K562 (cell line): ENCODE measurements around the gene ZNF407. TPM values are rescaled to one million over a fixed set of nuclear protein-coding genes. Genes with fewer than 3 reads are reported as not detected.
A peak's percentile ranks its signal among the peaks of the same experiment; 100 is the strongest.

Source experiments
- ATAC-seq: fragments of 200-7000 bp; cut with Tn5 transposase; 3 replicates; pipeline ENCODE4 v1.9.1; 2020; ENCODE audit warnings: moderate library complexity
- BruUV-seq: library from RNA; stranded (reverse); fragments of 400-500 nt; replicated peaks from 2 replicates; lab custom pipeline; 2021; lab: Mats Ljungman, UMichigan
- CTCF ChIA-PET: fragments of 300-600 bp; formaldehyde crosslinking; extraction: SDS; loops from one replicate; lab custom pipeline; 2021; ENCODE audit warnings: low intra/inter-chr PET ratio; lab: Yijun Ruan, JAX
- POLR2A ChIA-PET: fragments of 300-600, 350-650 bp; sonication (Branson Sonifier 250); formaldehyde crosslinking; extraction: SDS; loops from one replicate; lab custom pipeline; 2021; ENCODE audit warnings: antibody characterized with exemption, inconsistent platforms; lab: Yijun Ruan, JAX
- DNase-seq, 4 experiments: peaks; one replicate each; pipeline versions ENCODE4 v3.0.0 to v3.0.0-alpha.2; 2011 to 2018; ENCODE audit warnings: low spot score in 3 of 4, mixed read lengths in 3 of 4; ENCODE audit errors: extremely low read depth in 1 of 4
- FAIRE-seq: peaks from 2 replicates; lab custom pipeline; 2011; peaks lifted over from hg19 to GRCh38; lab: Jason Lieb, UNC
- H2AFZ ChIP-seq: 2 replicates; pipeline ENCODE4 v1.6.0; 2011; ENCODE audit warnings: low read depth, low read length, control low read depth, inconsistent platforms
- H3K27ac ChIP-seq: fragments of 200-600 bp; 3 replicates; pipeline ENCODE4 v1.8.0; 2011; ENCODE audit warnings: low read depth, mild to moderate bottlenecking, control low read depth, inconsistent platforms, low read length, moderate library complexity, mixed read lengths; ENCODE audit errors: extremely low read depth
- H3K27me3 ChIP-seq, 2 experiments: fragments of 300-600 bp in 1 of 2; 2 replicates in 1 of 2; 3 replicates in 1 of 2; pipeline versions ENCODE4 v1.6.0 to v1.8.0; 2011; ENCODE audit warnings: inconsistent platforms in 2 of 2, low read length in 2 of 2, mild to moderate bottlenecking in 1 of 2, mixed read lengths in 1 of 2, moderate library complexity in 1 of 2; ENCODE audit not compliant: control insufficient read depth in 2 of 2, insufficient read depth in 2 of 2
- H3K36me3 ChIP-seq: fragments of 300-600 bp; 3 replicates; pipeline ENCODE4 v1.8.0; 2011; ENCODE audit warnings: mild to moderate bottlenecking, low read length, inconsistent platforms; ENCODE audit not compliant: control insufficient read depth, insufficient read depth
- H3K4me1 ChIP-seq, 2 experiments: fragments of 200-600 bp in 1 of 2; replicated peaks in 1 of 2; 2 replicates in 1 of 2; 3 replicates in 1 of 2; pipeline versions ENCODE4 v1.5.1 to v1.8.0; 2011; ENCODE audit warnings: inconsistent platforms in 2 of 2, low read length in 2 of 2, mild to moderate bottlenecking in 1 of 2, mixed read lengths in 1 of 2, moderate library complexity in 1 of 2; ENCODE audit not compliant: control insufficient read depth in 2 of 2, insufficient read depth in 2 of 2
- H3K4me2 ChIP-seq: 2 replicates; pipeline ENCODE4 v1.6.1; 2011; ENCODE audit warnings: low read length, control low read depth, inconsistent platforms, mixed read lengths; ENCODE audit not compliant: insufficient read depth
- H3K4me3 ChIP-seq: fragments of 200-600 bp; sonication (generic), shearing (Covaris generic); 2 replicates; pipeline ENCODE4 v1.5.1; 2016; ENCODE audit warnings: control low read depth, inconsistent platforms
- H3K79me2 ChIP-seq: fragments of 200-600 bp; 3 replicates; pipeline ENCODE4 v1.8.0; 2011; ENCODE audit warnings: low read length, inconsistent platforms; ENCODE audit not compliant: control insufficient read depth, insufficient read depth
- H3K9ac ChIP-seq, 2 experiments: 2 replicates each; pipeline versions ENCODE4 v1.6.0 to v1.6.1; 2011; ENCODE audit warnings: low read depth in 2 of 2, low read length in 2 of 2, control low read depth in 1 of 2, inconsistent platforms in 1 of 2, mild to moderate bottlenecking in 1 of 2, mixed read lengths in 1 of 2; ENCODE audit not compliant: insufficient read depth in 1 of 2
- H3K9me1 ChIP-seq: one replicate; pipeline ENCODE4 v1.6.0; 2011; ENCODE audit warnings: inconsistent platforms, mild to moderate bottlenecking, low read length, moderate library complexity; ENCODE audit not compliant: control insufficient read depth, insufficient read depth
- H3K9me3 ChIP-seq: replicated peaks from 2 replicates; pipeline ENCODE4 v1.5.1; 2011; ENCODE audit warnings: low read depth, low read length, inconsistent platforms; ENCODE audit not compliant: control insufficient read depth, insufficient read depth
- H4K20me1 ChIP-seq: replicated peaks from 2 replicates; pipeline ENCODE4 v1.6.1; 2011; ENCODE audit warnings: low read length, inconsistent platforms, mixed read lengths; ENCODE audit not compliant: control insufficient read depth, insufficient read depth
- CEBPB ChIP-seq: fragments of 450-650 bp; IDR thresholded peaks from 2 replicates; pipeline ENCODE4 v1.6.1; 2016; ENCODE audit warnings: missing genetic modification characterization, missing compliant biosample characterization
- CXXC5 ChIP-seq: fragments of 250-450 bp; sonication (Bioruptor Pico); IDR thresholded peaks from 2 replicates; pipeline ENCODE4 v1.8.0; 2022; ENCODE audit warnings: inconsistent platforms, mild to moderate bottlenecking, moderate library complexity
- NR2C1 ChIP-seq, 2 experiments: fragments of 450-650 bp; IDR thresholded peaks; 2 replicates each; pipeline ENCODE4 v1.6.1; 2017; ENCODE audit warnings: mild to moderate bottlenecking in 2 of 2, antibody characterized with exemption in 1 of 2, inconsistent platforms in 1 of 2, missing compliant biosample characterization in 1 of 2, missing genetic modification characterization in 1 of 2
- RBM25 ChIP-seq: fragments of 200-400 bp; formaldehyde crosslinking; IDR thresholded peaks from 2 replicates; pipeline ENCODE4 v1.6.1; 2018; ENCODE audit warnings: low read length, low read depth, moderate library complexity; ENCODE audit not compliant: severe bottlenecking
- SAP30 ChIP-seq: fragments of 200-600 bp; sonication (generic); IDR thresholded peaks from 2 replicates; pipeline ENCODE4 v1.6.1; 2012; ENCODE audit warnings: borderline replicate concordance, low read depth, mild to moderate bottlenecking, moderate library complexity, low read length, control low read depth, inconsistent platforms; ENCODE audit not compliant: insufficient read depth, poor library complexity, severe bottlenecking
- TGIF2 ChIP-seq: sonication (generic); formaldehyde crosslinking; IDR thresholded peaks from 2 replicates; pipeline ENCODE4 v1.8.1; 2022; ENCODE audit warnings: mild to moderate bottlenecking, missing genetic modification reagents, moderate library complexity
- VEZF1 ChIP-seq: fragments of 200-800 bp; sonication (Bioruptor generic); IDR thresholded peaks from 2 replicates; pipeline ENCODE4 v1.6.1; 2017; ENCODE audit warnings: missing genetic modification characterization, missing compliant biosample characterization
- ZKSCAN3 ChIP-seq: fragments of 250-450 bp; sonication (Bioruptor Pico); IDR thresholded peaks from 2 replicates; pipeline ENCODE4 v1.4.0; 2020
- ZNF584 ChIP-seq: fragments of 200-800 bp; sonication (Bioruptor generic); IDR thresholded peaks from 2 replicates; pipeline ENCODE4 v1.6.1; 2016; ENCODE audit warnings: low read depth, mild to moderate bottlenecking, missing genetic modification characterization, missing compliant biosample characterization
- ZNF764 ChIP-seq: fragments of 250-450 bp; sonication (Bioruptor Pico); IDR thresholded peaks from 2 replicates; pipeline ENCODE4 v1.4.0; 2020; ENCODE audit warnings: low read depth, mild to moderate bottlenecking, moderate library complexity
- WGBS: fragments of 100-300 bp; shearing (Covaris generic); methylation state at CpG from one replicate; pipeline ENCODE4 v1.1.6; 2016; ENCODE audit warnings: low coverage, mixed read lengths; ENCODE audit not compliant: insufficient coverage; ENCODE audit errors: missing lambda C conversion rate; 5-methylcytosine and 5-hydroxymethylcytosine counted together
- in situ Hi-C: fragments of 300-500 bp; cut with MboI; formaldehyde crosslinking; loops from 4 replicates; pipeline ENCODE4 v1.15.0; 2018; ENCODE audit warnings: inconsistent platforms, mixed read lengths
- intact Hi-C: fragments of 100-400 bp; cut with micrococcal nuclease; formaldehyde crosslinking; loops from 2 replicates; pipeline ENCODE4 v1.14.2; 2022
- polyA plus RNA-seq, 8 experiments: library from polyadenylated mRNA; depleted of rRNA in 4 of 8; stranded (reverse) in 5 of 8; unstranded in 3 of 8; fragments of >200 nt; fragmentation: Nextera tagmentation in 2 of 8; fragmentation: Illumina TruSeq in 1 of 8; extraction: Ambion mirVana in 2 of 8; extraction: Trizol in 1 of 8; gene quantifications; 2 replicates each; pipeline versions ENCODE4 v1.2.1 to v1.2.3, GENCODE V29; 2011 to 2014; ENCODE audit warnings: inconsistent platforms in 1 of 8, missing spikeins in 1 of 8
- total RNA-seq, 7 experiments: library from RNA; depleted of rRNA in 6 of 7; stranded (reverse); fragments of >200 nt in 6 of 7; fragmentation: Illumina TruSeq in 2 of 7; extraction: Trizol in 2 of 7; gene quantifications; 2 replicates each; pipeline versions ENCODE4 v1.2.1 to v1.2.3, GENCODE V29; 2011 to 2021; ENCODE audit warnings: low replicate concordance in 1 of 7
- TF ChIP-seq, protein P1 (sequence below), 2 experiments: fragments of 450-650 bp; IDR thresholded peaks; 2 replicates each; pipeline ENCODE4 v1.6.1; 2016
- TF ChIP-seq, protein P2 (sequence below): fragments of 250-450 bp; sonication (Bioruptor Pico); IDR thresholded peaks from 2 replicates; pipeline ENCODE4 v1.5.0; 2021

The ZNF407 gene
- total and polyA plus RNA-seq, 9 of the 15 experiments (the other 6 are each of a cell fraction or from before 2014, with no cell fraction given): 0.21 to 5.4 (median 2.3) TPM

DNA sequence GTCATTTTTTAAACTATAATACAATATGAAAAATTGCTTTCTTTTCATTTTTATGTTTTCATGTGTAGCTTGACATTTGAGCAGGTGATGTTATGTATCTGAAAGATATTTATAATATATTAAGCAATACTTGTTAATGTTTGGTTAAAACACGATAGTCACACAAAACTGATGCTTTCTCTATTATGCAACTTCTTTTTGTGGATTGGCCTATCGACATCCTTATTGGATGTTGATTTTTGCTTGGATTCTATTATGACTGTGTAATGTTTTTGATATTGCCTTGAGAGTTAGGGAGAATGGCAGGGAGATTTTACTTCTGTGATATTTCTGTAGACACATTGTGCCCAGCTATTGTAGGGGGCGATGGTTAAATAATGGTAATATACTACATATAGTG is 128.0 kb downstream of the ZNF407 start:
- Histone ChIP-seq H2AFZ (no peak overlapping the region), H3K4me2 (no peak overlapping the region), H3K9me1 (no peaks in the 10 kb centered on the region), H3K9me3 (no peaks in the 10 kb centered on the region), H3K27ac (no peak overlapping the region), H3K4me1 (no peaks in the 10 kb centered on the region), H3K27me3 (no peaks in the 10 kb centered on the region), H3K9ac (no peak overlapping the region), H3K4me3 (no peak overlapping the region), H3K79me2 (no peaks in the 10 kb centered on the region), H3K36me3 (no peaks in the 10 kb centered on the region), H4K20me1 (no peaks in the 10 kb centered on the region)
- in situ Hi-C loops: no loop called here
- ChIA-PET POLR2A (no interaction called here), CTCF (no interaction called here)
- BruUV-seq: no TSS peak
- intact Hi-C loops: no loop called here
- no peak for FAIRE-seq
- 0 out of 2 replicates have a peak, but pooled peaks have one; percentile 12 for TF ChIP-seq CEBPB (tag)
- no peak for TF ChIP-seq NR2C1 (IDR thresholded peaks at IDR 0.05)
- no peak for TF ChIP-seq NR2C1 (tag; IDR thresholded peaks at IDR 0.05)
- WGBS: 41% methylated on average over 3 of the region's 3 CpGs
- no peak for DNase-seq
- ATAC-seq: no peak

DNA sequence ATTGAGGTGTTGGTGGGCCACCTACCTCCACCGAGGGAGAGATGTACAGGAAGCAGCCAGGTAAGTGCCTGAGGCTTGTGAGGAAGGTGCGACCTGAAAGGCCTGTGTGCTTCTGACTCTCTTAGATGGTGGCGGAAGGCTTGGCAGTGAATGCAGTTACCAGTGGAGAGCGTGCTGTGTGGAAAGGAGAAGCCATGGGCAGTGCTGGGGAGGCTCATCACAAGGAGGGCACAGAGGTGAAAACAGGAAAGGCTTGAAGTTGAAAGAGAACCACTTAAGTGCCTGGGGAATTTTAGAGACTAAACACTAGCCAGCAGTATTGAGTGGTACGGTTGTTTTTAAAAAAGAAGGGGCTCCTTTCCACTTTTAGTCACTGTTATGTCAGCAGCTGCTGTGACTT is 130.9 kb downstream of the ZNF407 start:
- H3K79me2 ChIP-seq: no peaks in the 10 kb centered on the region
- no peak overlapping the region for H2AFZ ChIP-seq
- intact Hi-C loops: no loop called here
- no peaks in the 10 kb centered on the region for H3K9me1 ChIP-seq
- 40% methylated on average over 2 of the region's 5 CpGs for WGBS
- FAIRE-seq: no peak
- no peak for DNase-seq
- H3K36me3 ChIP-seq: no peaks in the 10 kb centered on the region
- H3K27ac ChIP-seq: no peak overlapping the region
- POLR2A ChIA-PET: no interaction called here
- no peak overlapping the region for H3K9ac ChIP-seq
- H3K4me1 ChIP-seq: no peaks in the 10 kb centered on the region
- no TSS peak for BruUV-seq
- CTCF ChIA-PET: no interaction called here
- no peak overlapping the region for H3K4me2 ChIP-seq
- H3K27me3 ChIP-seq: no peaks in the 10 kb centered on the region
- TF ChIP-seq ZNF764 (CRISPR knock-in tag): no peak
- TF ChIP-seq, protein P1, sequence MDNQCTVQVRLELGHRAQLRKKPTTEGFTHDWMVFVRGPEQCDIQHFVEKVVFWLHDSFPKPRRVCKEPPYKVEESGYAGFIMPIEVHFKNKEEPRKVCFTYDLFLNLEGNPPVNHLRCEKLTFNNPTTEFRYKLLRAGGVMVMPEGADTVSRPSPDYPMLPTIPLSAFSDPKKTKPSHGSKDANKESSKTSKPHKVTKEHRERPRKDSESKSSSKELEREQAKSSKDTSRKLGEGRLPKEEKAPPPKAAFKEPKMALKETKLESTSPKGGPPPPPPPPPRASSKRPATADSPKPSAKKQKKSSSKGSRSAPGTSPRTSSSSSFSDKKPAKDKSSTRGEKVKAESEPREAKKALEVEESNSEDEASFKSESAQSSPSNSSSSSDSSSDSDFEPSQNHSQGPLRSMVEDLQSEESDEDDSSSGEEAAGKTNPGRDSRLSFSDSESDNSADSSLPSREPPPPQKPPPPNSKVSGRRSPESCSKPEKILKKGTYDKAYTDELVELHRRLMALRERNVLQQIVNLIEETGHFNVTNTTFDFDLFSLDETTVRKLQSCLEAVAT (IDR thresholded peaks at IDR 0.05): no peak
- TF ChIP-seq TGIF2 (CRISPR knock-in tag): no peak
- TF ChIP-seq ZKSCAN3 (CRISPR knock-in tag): no peak
- no peak for TF ChIP-seq VEZF1 (CRISPR knock-in tag)
- TF ChIP-seq, protein P2, sequence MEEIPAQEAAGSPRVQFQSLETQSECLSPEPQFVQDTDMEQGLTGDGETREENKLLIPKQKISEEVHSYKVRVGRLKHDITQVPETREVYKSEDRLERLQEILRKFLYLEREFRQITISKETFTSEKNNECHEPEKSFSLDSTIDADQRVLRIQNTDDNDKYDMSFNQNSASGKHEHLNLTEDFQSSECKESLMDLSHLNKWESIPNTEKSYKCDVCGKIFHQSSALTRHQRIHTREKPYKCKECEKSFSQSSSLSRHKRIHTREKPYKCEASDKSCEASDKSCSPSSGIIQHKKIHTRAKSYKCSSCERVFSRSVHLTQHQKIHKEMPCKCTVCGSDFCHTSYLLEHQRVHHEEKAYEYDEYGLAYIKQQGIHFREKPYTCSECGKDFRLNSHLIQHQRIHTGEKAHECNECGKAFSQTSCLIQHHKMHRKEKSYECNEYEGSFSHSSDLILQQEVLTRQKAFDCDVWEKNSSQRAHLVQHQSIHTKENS (CRISPR knock-in tag): no peak
- no peak for TF ChIP-seq RBM25
- TF ChIP-seq ZNF584 (CRISPR knock-in tag): no peak
- no peak for TF ChIP-seq SAP30
- no peak for TF ChIP-seq CXXC5 (CRISPR knock-in tag)
- in situ Hi-C loops: no loop called here
- H3K4me3 ChIP-seq: no peak overlapping the region
- ATAC-seq: no peak
- no peaks in the 10 kb centered on the region for H4K20me1 ChIP-seq
- H3K9me3 ChIP-seq: no peaks in the 10 kb centered on the region
